ENCODE results near the gene TNFRSF1A.
A peak's percentile ranks its signal among the peaks of the same experiment; 100 is the strongest.

TNFRSF1A gene

DNA sequence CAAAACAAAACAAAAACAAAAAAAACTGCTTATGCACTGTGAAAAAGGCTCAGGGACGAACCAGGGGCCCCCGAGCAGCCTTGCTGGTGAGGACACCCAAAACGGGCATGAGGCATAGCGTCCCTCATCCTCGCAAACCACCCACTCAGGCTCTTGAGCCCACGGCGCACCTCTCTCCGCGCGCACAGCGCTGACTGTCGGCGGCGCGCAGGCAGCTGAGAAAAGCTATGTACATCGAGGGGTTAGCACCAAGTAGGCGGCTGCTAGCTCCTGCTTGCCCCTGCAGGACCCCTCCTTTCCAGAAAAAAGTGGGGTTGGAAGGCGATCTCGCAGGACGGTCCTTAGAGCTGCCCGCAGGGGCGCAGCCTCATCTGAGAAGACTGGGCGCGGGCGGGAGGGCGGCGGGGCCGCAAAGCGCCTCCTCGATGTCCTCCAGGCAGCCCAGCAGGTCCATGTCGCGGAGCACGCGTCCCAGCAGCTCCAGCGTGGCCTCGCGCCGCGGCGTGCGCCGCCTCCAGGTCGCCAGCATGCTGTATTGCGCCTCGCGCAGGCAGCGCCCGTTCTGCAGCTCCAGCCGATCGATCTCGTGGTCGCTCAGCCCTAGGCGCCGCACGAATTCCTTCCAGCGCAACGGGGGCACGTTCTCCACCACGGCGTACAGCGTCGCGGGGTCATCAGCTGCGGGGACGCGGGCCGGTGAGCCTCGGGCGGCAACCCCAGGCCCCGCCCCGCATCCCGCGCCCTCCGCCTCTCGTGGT is 12.8 kb downstream of the TNFRSF1A start:
- TF ChIP-seq, protein P1, sequence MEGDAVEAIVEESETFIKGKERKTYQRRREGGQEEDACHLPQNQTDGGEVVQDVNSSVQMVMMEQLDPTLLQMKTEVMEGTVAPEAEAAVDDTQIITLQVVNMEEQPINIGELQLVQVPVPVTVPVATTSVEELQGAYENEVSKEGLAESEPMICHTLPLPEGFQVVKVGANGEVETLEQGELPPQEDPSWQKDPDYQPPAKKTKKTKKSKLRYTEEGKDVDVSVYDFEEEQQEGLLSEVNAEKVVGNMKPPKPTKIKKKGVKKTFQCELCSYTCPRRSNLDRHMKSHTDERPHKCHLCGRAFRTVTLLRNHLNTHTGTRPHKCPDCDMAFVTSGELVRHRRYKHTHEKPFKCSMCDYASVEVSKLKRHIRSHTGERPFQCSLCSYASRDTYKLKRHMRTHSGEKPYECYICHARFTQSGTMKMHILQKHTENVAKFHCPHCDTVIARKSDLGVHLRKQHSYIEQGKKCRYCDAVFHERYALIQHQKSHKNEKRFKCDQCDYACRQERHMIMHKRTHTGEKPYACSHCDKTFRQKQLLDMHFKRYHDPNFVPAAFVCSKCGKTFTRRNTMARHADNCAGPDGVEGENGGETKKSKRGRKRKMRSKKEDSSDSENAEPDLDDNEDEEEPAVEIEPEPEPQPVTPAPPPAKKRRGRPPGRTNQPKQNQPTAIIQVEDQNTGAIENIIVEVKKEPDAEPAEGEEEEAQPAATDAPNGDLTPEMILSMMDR (IDR thresholded peaks at IDR 0.05), result no peak
- H3K4me3 ChIP-seq (ENCODE audit: low read depth in 1 of 2, low read length in 1 of 2), result no peak overlapping the region
- H3K9me3 ChIP-seq, result peaks cover 5% of the 10 kb centered on the region
- H3K27ac ChIP-seq, result no peak overlapping the region
- H3K27me3 ChIP-seq, result no peaks in the 10 kb centered on the region
- H3K36me3 ChIP-seq, result peaks cover 99% of the 10 kb centered on the region
- peaks cover 36 to 45% of the 10 kb centered on the region in 2 experiments for H3K4me1 ChIP-seq (ENCODE audit: control insufficient read depth in 1 of 2, insufficient read depth in 1 of 2, low read depth in 1 of 2, low read length in 1 of 2)

DNA sequence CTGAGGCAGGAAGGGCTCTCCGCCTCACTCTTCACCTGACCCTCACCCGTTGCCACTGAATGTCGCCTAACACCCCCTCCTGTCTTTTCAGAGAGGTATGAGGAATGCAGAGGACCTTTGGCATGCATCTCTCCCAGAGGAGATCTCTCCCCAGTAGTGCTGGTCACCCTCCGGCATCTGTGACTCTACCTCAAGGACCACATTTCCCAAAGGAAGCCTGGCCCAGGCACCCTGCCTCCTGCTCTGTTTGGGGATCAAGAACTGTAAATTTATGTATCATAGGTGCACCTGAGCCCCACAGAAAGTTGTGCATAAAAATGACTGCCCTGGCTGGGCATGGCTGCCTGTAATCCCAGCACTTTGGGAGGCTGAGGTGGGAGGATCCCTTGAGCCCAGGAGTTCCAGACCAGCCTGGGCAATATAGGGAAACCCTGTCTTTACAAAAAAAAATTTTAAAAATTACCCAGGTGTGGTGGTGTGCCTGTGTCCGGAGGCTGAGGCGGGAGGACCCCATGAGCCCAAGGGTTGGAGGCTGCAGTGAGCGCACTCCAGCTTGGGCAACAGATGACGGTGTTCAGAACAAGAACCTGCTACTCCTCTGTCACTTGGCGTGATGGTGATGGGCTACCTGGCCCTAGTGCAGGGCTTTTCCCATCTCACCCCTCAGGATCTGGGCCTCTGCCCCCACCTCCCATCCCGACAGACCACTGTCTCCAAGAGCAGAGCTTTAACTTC is 13.7 kb downstream of the TNFRSF1A start:
- H3K27ac ChIP-seq, result peak overlapping the region; percentile 61
- peaks cover 5% of the 10 kb centered on the region for H3K9me3 ChIP-seq
- H3K27me3 ChIP-seq, result no peaks in the 10 kb centered on the region
- peaks cover 36 to 43% of the 10 kb centered on the region in 2 experiments for H3K4me1 ChIP-seq (ENCODE audit: control insufficient read depth in 1 of 2, insufficient read depth in 1 of 2, low read depth in 1 of 2, low read length in 1 of 2)
- TF ChIP-seq, protein P1 (IDR thresholded peaks at IDR 0.05), result no peak
- H3K4me3 ChIP-seq (ENCODE audit: low read depth in 1 of 2, low read length in 1 of 2), result no peak overlapping the region
- H3K36me3 ChIP-seq, result peaks cover 89% of the 10 kb centered on the region

DNA sequence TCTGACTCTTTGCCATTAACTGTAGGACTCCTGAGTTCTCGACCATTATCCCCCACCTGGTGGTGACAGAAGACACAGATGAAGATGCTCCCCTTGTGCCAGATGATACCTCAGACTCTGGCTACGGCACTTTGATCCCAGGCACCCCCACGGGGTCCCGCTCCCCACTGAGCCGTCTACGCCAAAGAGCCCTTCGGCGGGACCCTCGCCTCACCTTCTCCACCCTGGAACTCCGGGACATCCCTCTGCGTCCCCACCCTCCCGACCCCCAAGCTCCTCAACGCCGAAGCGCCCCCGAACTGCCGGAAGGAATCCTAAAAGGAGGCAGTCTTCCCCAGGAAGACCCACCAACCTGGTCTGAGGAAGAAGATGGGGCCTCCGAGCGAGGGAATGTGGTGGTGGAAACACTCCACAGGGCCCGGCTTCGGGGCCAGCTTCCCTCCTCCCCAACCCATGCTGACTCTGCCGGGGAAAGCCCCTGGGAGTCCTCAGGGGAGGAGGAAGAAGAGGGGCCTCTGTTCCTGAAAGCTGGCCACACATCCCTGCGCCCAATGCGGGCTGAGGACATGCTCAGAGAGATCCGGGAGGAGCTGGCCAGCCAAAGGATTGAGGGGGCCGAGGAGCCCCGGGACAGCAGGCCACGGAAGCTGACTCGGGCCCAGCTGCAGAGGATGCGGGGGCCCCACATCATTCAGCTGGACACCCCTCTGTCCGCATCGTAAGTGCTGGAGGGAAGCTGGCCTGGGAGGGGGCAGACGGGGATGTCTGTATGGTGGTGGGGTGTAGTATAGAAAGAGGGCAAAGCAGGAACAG is 14.4 kb downstream of the TNFRSF1A start:
- Histone ChIP-seq H3K27ac (peak overlapping the region; percentile 61), H3K27me3 (no peaks in the 10 kb centered on the region), H3K4me1 (ENCODE audit: control insufficient read depth in 1 of 2, insufficient read depth in 1 of 2, low read depth in 1 of 2, low read length in 1 of 2) (peaks cover 36 to 42% of the 10 kb centered on the region in 2 experiments), H3K36me3 (peaks cover 82% of the 10 kb centered on the region), H3K4me3 (ENCODE audit: low read depth in 1 of 2, low read length in 1 of 2) (no peak overlapping the region), H3K9me3 (peaks cover 5% of the 10 kb centered on the region)
- TF ChIP-seq, protein P1 (IDR thresholded peaks at IDR 0.05), result no peak

DNA sequence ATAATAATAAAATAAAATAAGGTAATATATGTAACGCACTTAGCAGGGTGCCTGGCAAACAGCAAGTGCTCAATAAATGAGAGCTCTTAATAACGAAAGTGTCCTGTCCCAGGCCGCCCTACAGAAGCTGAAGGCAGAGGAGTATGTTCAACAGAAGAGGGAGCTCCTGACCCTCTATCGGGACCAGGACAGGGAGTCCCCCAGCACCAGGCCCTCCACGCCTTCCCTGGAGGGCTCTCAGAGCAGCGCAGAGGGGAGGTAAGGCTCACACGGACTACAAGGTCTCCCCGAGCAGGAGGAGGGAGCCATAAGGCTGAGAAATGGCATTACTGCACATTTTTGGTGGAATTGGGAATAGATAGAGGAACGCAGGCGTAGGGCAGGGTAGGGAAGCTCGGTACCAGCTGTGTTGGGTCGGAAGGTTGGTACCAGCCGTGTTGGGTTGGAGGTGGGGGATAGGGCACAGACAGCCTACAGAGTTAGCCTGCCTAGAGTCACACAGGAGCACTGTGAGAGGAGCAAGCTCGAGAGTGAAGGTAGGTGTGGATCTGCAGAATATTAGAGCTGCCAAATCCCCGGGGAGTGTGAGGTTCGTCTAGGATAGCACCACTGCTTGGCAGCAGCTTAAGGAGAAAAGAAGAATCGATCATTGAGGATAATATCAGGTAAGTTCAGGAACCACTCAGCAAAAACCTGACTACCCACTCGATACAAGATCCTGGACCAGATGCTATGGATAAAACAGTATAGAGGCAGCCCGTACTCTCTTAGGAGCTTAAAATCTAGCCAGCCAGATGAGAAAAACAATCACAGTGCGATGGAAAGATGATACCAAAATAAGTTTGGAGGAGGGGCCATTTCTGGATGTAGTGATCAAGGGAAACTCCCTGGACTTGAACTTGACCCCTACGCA is 15.3 kb downstream of the TNFRSF1A start:
- H3K36me3 ChIP-seq, result peaks cover 73% of the 10 kb centered on the region
- TF ChIP-seq, protein P1 (IDR thresholded peaks at IDR 0.05), result no peak
- H3K4me3 ChIP-seq (ENCODE audit: low read depth in 1 of 2, low read length in 1 of 2), result no peak overlapping the region
- H3K4me1 ChIP-seq (ENCODE audit: control insufficient read depth in 1 of 2, insufficient read depth in 1 of 2, low read depth in 1 of 2, low read length in 1 of 2), result peaks cover 34% of the 10 kb centered on the region in 2 experiments
- H3K27ac ChIP-seq, result peak overlapping the region; percentile 61
- peaks cover 5% of the 10 kb centered on the region for H3K9me3 ChIP-seq
- H3K27me3 ChIP-seq, result no peaks in the 10 kb centered on the region
